PC-3 (cell line): ENCODE measurements around the gene PDE6G. TPM values are rescaled to one million over a fixed set of nuclear protein-coding genes. Genes with fewer than 3 reads are reported as not detected.

Experiments used
- ATAC-seq: fragments of 200-7000 bp; cut with Tn5 transposase; 2 replicates; pipeline ENCODE4 v1.9.1; 2020; ENCODE audit warnings: mild to moderate bottlenecking, moderate library complexity
- BruUV-seq: library from RNA; stranded (reverse); fragments of 400-500 nt; replicated peaks from 2 replicates; lab custom pipeline; 2021; lab: Mats Ljungman, UMichigan
- CTCF ChIA-PET: fragments of 300-600 bp; sonication (Branson Sonifier 250); formaldehyde crosslinking; loops from one replicate; lab custom pipeline; 2022; ENCODE audit warnings: antibody characterized with exemption; lab: Charles Lee
- POLR2A ChIA-PET: fragments of 300-600 bp; sonication (Branson Sonifier 250); formaldehyde crosslinking; loops from one replicate; lab custom pipeline; 2022; ENCODE audit warnings: antibody characterized with exemption; ENCODE audit not compliant: unreplicated experiment; lab: Charles Lee
- DNase-seq: peaks from one replicate; pipeline ENCODE4 v3.0.0-alpha.2; 2015
- H2AFZ ChIP-seq: fragments of 300-600 bp; sonication (generic); 2 replicates; pipeline ENCODE4 v1.6.0; 2016; ENCODE audit warnings: antibody characterized with exemption, low read length
- H3F3A ChIP-seq: fragments of 300-600 bp; sonication (generic); one replicate; pipeline ENCODE4 v1.6.0; 2017; ENCODE audit warnings: antibody characterized with exemption, low read length, control low read depth, mild to moderate bottlenecking; ENCODE audit not compliant: unreplicated experiment
- H3K27ac ChIP-seq: fragments of 300-600 bp; sonication (generic); 2 replicates; pipeline ENCODE4 v1.5.1; 2016; ENCODE audit warnings: mild to moderate bottlenecking, low read length
- H3K27me3 ChIP-seq: fragments of 300-600 bp; sonication (generic); 2 replicates; pipeline ENCODE4 v1.6.1; 2016; ENCODE audit warnings: low read length, mixed read lengths
- H3K36me3 ChIP-seq: fragments of 300-600 bp; sonication (generic); 2 replicates; pipeline ENCODE4 v1.6.1; 2016; ENCODE audit warnings: low read depth, mixed run types, low read length, mixed read lengths
- H3K4me1 ChIP-seq: fragments of 300-600 bp; sonication (generic); 2 replicates; pipeline ENCODE4 v1.5.1; 2016; ENCODE audit warnings: low read length; ENCODE audit not compliant: insufficient read depth
- H3K4me2 ChIP-seq: fragments of 300-600 bp; sonication (generic); 2 replicates; pipeline ENCODE4 v1.6.0; 2016; ENCODE audit warnings: low read length
- H3K4me3 ChIP-seq: fragments of 300-600 bp; sonication (generic); 2 replicates; pipeline ENCODE4 v1.5.1; 2016; ENCODE audit warnings: mild to moderate bottlenecking, low read length, mixed read lengths
- H3K79me2 ChIP-seq: fragments of 300-600 bp; sonication (generic); 2 replicates; pipeline ENCODE4 v1.6.1; 2017; ENCODE audit warnings: low read length, mixed read lengths
- H3K9ac ChIP-seq: fragments of 300-600 bp; sonication (generic); 2 replicates; pipeline ENCODE4 v1.6.0; 2016; ENCODE audit warnings: mild to moderate bottlenecking, low read length
- H3K9me2 ChIP-seq: fragments of 300-600 bp; sonication (generic); replicated peaks from 2 replicates; pipeline ENCODE4 v1.6.1; 2016; ENCODE audit warnings: mixed run types, low read length, mixed read lengths
- H3K9me3 ChIP-seq: fragments of 300-600 bp; sonication (generic); 2 replicates; pipeline ENCODE4 v1.6.1; 2016; ENCODE audit warnings: low read length, mixed read lengths
- H4K20me1 ChIP-seq: fragments of 300-600 bp; sonication (generic); 2 replicates; pipeline ENCODE4 v1.6.1; 2016; ENCODE audit warnings: low read length, mixed read lengths
- EZH2 ChIP-seq: fragments of 300-600 bp; sonication (generic); IDR thresholded peaks from one replicate; pipeline ENCODE4 v1.6.1; 2017; ENCODE audit warnings: antibody characterized with exemption, mild to moderate bottlenecking, low read length; ENCODE audit not compliant: unreplicated experiment
- EZH2phosphoT487 ChIP-seq: fragments of 300-600 bp; sonication (generic); IDR thresholded peaks from 2 replicates; pipeline ENCODE4 v1.6.1; 2018; ENCODE audit warnings: mild to moderate bottlenecking, antibody characterized with exemption, low read length, borderline replicate concordance
- intact Hi-C: fragments of 100-400 bp; cut with micrococcal nuclease; formaldehyde crosslinking; loops from 2 replicates; pipeline ENCODE4 v1.9.0; 2023
- total RNA-seq: library from RNA; depleted of rRNA; stranded (reverse); fragments of >200 nt; gene quantifications from 2 replicates; pipeline ENCODE4 v1.2.3, GENCODE V29; 2014
- TF ChIP-seq, protein P1 (sequence below): fragments of 300-600 bp; sonication (generic); conservative IDR thresholded peaks from 2 replicates; pipeline ENCODE4 v1.5.1; 2017; ENCODE audit warnings: antibody characterized with exemption, low read depth, mild to moderate bottlenecking, low read length

The PDE6G gene
- total RNA-seq, 1 experiment from 2014 or later: not detected

DNA sequence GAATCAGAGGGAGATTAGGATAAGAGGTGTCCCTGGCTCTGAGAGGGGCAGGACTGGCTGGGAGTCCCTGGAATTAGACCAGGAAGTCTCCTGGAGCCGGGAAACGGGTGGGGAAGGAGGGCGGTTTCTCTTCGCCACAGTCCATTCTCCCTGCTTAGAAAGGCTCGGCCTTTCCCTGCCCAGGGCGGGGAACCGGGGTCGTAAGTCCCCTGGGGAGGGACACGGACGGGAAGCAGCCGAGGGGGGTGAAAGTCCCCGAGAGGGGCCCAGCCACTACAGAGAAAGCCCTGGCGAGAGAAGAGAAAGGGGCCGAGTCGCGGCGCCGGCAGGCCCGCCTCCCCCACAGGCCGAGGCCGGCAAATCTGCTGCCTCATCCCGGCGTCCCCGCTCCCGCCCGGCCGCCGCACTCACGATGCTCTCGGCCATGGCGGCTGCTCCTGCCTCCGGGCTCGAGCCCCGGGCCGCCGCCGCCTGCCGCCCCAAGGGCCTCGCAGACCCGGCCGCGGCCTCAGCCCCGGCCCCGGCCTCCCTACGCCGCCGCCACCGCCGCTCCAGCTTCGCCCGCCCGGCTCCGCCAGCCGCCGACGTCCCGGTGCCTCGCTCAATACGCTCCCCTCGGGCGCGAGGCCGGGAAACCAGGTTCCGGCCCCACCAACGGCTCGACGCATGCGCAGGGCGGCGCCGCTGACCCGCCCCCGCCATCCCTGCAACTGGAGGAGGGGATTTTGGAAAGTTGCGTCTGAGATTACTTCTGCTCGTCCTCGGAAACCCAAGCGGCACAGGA lies 19.6 kb downstream of the PDE6G start, which contains the start of the genes NPLOC4 and TSPAN10:
NPLOC4 (minus strand) TSS at position 608 of the 784 bp plus-strand sequence; CDS start at position 426, 182 bp downstream.
TSPAN10 (plus strand) TSS at position 692 of the 784 bp plus-strand sequence. CDS start 5,217 bp downstream, outside the sequence.
- CTCF ChIA-PET: interaction anchor here (1.3 kb wide), 1 partner anchor 31 kb away, joined by 7 read pairs; no protein-coding TSS in a partner anchor

DNA sequence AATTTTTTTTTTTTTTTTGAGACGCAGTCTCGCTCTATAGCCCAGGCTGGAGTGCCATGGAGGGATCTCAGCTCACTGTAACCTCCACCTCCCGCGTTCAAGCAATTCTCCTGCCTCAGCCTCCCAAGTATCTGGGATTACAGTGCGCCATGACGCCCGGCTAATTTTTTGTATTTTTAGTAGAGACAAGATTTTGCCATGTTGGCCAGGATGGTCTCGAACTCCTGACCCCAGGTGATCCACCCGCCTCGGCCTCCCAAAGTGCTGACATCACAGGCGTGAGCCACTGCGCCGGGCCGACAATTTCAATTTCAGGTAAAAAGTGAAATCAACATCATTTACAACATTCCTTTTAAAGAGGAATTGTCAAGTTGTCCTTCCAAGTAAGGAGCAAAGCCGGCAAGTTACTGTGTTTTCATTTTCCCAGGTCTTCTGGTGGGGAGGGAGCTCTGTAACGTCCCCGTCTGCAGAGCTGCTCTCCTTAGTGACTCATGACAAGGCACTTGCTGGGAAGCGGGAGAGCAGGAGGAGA lies 20.3 kb downstream of the PDE6G start:
- Histone ChIP-seq H3K4me3 (peak overlapping the region; percentile 100), H3K27ac (peak overlapping the region; percentile 89), H4K20me1 (peaks cover 35% of the 10 kb centered on the region), H3K4me1 (peaks cover 10% of the 10 kb centered on the region), H3K36me3 (peaks cover 4% of the 10 kb centered on the region; the same call in 1 of the 2 replicates), H3K9ac (peak overlapping the region; percentile 99), H3K79me2 (peaks cover 56% of the 10 kb centered on the region), H3K9me3 (no peaks in the 10 kb centered on the region), H3K4me2 (peak overlapping the region; percentile 95), H3K27me3 (no peaks in the 10 kb centered on the region), H3F3A (no peaks in the 10 kb centered on the region), H2AFZ (no peak overlapping the region), H3K9me2 (no peaks in the 10 kb centered on the region)
- ChIA-PET POLR2A (no interaction called here), CTCF (interaction anchor here (1.3 kb wide), 1 partner anchor 32 kb away, joined by 7 read pairs; no protein-coding TSS in a partner anchor)
- ATAC-seq (peak; percentile 65), DNase-seq (peak; percentile 48)
- TF ChIP-seq EZH2: no peak
- TF ChIP-seq EZH2phosphoT487: no peak
- TF ChIP-seq, protein P1, sequence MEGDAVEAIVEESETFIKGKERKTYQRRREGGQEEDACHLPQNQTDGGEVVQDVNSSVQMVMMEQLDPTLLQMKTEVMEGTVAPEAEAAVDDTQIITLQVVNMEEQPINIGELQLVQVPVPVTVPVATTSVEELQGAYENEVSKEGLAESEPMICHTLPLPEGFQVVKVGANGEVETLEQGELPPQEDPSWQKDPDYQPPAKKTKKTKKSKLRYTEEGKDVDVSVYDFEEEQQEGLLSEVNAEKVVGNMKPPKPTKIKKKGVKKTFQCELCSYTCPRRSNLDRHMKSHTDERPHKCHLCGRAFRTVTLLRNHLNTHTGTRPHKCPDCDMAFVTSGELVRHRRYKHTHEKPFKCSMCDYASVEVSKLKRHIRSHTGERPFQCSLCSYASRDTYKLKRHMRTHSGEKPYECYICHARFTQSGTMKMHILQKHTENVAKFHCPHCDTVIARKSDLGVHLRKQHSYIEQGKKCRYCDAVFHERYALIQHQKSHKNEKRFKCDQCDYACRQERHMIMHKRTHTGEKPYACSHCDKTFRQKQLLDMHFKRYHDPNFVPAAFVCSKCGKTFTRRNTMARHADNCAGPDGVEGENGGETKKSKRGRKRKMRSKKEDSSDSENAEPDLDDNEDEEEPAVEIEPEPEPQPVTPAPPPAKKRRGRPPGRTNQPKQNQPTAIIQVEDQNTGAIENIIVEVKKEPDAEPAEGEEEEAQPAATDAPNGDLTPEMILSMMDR: no peak
- BruUV-seq: no TSS peak
- intact Hi-C loops: loop anchor here (2.0 kb wide), 1 partner anchor 31 kb away; the partner anchor contains the start of genes CCDC137 and OXLD1

More for the DNA sequence above, 19.6 kb downstream of the PDE6G start, which contains the start of the genes NPLOC4 and TSPAN10:
- POLR2A ChIA-PET: no interaction called here
- Histone ChIP-seq H3K36me3 (peaks cover 4% of the 10 kb centered on the region; the same call in 1 of the 2 replicates), H3K4me1 (peaks cover 11% of the 10 kb centered on the region), H3K9me3 (no peaks in the 10 kb centered on the region), H3K79me2 (peaks cover 50% of the 10 kb centered on the region), H3K9ac (peak within 1 kb of the TSS; percentile 99), H3K4me3 (peak within 1 kb of the TSS; percentile 100), H3K27ac (peak within 1 kb of the TSS; percentile 89), H3K27me3 (no peaks in the 10 kb centered on the region), H2AFZ (peak within 1 kb of the TSS; percentile 84), H3F3A (no peaks in the 10 kb centered on the region), H3K4me2 (peak within 1 kb of the TSS; percentile 95), H4K20me1 (peaks cover 32% of the 10 kb centered on the region), H3K9me2 (no peaks in the 10 kb centered on the region)
- peak; percentile 88 for DNase-seq
- ATAC-seq: peak; percentile 80
- no TSS peak for BruUV-seq
- TF ChIP-seq EZH2 (no peak), EZH2phosphoT487 (no peak)
- TF ChIP-seq, protein P1: no peak
- intact Hi-C loops: loop anchor here (2.0 kb wide), 1 partner anchor 30 kb away; the partner anchor contains the start of genes CCDC137 and OXLD1
